ENCODE results near the gene PTPRQ.
"Not testable (repeated sequence)": the region's sequence is repeated elsewhere in the genome, so short reads cannot be mapped to it uniquely, and the experiment has no call there.

Gene PTPRQ

GRCh38 chr12:80472911-80473500 lies 29.0 kb downstream of the PTPRQ start:
- DNase-seq (ENCODE audit: low spot score), result peak; percentile 1

DNA sequence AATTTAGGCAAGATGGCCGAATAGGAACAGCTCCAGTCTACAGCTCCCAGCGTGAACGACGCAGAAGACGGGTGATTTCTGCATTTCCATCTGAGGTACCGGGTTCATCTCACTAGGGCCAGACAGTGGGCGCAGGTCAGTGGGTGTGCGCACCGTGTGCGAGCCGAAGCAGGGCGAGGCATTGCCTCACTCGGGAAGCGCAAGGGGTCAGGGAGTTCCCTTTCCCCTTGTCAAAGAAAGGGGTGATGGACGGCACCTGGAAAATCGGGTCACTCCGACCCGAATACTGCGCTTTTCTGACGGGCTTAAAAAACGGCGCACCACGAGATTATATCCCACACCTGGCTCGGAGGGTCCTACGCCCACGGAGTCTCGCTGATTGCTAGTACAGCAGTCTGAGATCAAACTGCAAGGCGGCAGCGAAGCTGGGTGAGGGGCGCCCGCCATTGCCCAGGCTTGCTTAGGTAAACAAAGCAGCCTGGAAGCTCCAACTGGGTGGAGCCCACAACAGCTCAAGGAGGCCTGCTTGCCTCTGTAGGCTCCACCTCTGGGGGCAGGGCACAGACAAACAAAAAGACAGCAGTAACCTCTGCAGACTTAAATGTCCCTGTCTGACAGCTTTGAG lies 33.6 kb downstream of the PTPRQ start:
- not testable (repeated sequence) for DNase-seq (ENCODE audit: low spot score)

- DNase-seq (ENCODE audit: low spot score), result no peak
Observed at GRCh38 chr12:80484746-80485145, 40.7 kb downstream of the PTPRQ start.

DNA sequence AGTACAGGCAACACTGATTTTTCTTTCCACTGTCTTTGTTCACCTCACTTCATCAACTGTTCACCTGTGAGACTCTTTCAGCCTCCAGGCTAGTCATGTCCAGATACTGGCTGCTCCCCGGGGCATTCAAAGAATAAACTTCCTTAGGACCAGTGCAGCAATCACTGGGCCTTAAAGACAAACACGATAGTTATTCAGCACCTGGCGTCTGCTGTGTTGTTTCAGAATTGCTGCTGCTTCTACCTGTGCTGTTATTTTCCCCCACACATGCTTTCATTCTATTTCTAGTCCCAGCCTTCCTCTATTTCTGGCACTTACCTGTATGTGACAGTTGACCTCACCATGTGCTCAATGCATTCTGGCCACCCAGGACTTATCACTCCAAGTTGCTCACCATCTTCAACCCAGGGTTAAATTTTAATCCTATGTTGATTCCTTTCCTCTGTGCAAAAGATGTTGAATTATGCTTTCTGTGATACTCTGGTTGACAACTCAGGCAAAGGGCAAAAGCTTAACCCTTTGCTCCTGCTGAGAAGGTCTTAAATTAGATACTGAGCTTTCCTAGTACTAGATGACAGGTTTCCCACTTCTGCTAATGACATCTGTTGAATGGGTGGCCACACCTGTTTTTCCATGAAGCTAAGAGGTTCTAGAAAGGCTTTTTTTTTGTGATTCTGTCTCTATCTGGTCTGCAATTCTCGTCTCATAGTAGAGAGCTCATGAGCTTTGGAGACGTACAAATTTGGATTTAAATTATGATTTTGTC lies 41.4 kb downstream of the PTPRQ start:
- DNase-seq (ENCODE audit: low spot score), result no peak

DNA sequence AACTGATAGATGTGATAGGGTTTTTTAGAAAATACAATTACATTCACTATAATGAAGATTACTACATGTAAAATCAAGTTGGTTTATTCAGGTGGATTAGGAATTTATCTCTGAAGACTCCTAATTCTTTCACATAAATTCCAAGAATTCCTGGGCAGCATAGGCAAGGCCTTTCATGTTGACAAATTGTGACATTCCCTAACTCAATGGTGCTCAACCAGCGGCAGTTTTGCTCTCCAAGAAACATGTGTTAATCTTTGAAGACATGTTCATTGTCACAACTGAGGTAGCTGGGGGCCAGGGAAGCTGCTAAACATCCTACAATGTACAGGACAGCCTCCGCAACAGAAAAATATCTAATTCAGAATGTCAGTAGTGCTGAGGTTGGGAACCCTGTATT lies 46.3 kb downstream of the PTPRQ start:
- no peak for DNase-seq (ENCODE audit: low spot score)

DNA sequence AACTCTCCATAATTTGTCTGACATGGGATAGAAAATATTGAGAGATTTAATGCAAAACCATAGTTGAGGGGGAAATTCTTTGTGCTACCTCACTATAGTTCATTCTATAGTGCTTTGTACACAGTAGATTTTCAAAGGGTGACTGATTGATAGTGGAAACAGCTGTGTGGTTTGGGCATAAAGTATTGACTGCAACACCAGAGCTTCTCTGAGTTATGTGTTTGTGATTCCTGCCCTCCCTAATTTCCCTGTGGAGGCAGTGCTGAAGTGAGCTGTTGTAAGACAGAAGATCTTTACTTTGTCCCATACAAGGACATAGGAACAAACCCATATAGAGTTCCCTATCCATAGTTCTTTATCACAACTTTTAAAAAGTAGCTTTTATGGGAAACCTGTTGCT lies 47.1 kb downstream of the PTPRQ start:
- DNase-seq (ENCODE audit: low spot score), result no peak

DNA sequence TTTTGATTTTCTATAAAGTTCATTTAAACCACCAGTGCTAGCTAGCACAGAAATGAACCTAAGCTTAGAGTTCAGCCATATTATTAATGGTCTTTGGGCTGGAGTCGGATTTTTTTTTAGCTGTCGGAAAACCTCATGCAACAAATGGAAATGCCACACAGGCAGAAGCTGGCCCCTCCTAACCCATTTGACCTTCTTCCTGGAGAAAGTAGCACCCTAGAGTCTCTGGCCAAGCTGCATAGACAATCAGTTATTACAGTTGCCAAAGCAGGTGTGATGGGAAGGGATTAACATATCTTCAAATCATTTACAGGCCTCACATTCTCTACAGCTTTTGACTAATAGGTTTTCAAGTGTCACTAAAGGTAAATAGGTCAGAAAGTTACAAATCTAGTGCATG lies 49.4 kb downstream of the PTPRQ start:
- no peak for DNase-seq (ENCODE audit: low spot score)

GRCh38 chr12:80494836-80495235 lies 50.8 kb downstream of the PTPRQ start:
- DNase-seq (ENCODE audit: low spot score), result no peak

GRCh38 chr12:80498059-80498728 lies 54.2 kb downstream of the PTPRQ start:
- no peak for DNase-seq (ENCODE audit: low spot score)

GRCh38 chr12:80504389-80505163 lies 60.5 kb downstream of the PTPRQ start:
- DNase-seq (ENCODE audit: low spot score), result no peak

DNA sequence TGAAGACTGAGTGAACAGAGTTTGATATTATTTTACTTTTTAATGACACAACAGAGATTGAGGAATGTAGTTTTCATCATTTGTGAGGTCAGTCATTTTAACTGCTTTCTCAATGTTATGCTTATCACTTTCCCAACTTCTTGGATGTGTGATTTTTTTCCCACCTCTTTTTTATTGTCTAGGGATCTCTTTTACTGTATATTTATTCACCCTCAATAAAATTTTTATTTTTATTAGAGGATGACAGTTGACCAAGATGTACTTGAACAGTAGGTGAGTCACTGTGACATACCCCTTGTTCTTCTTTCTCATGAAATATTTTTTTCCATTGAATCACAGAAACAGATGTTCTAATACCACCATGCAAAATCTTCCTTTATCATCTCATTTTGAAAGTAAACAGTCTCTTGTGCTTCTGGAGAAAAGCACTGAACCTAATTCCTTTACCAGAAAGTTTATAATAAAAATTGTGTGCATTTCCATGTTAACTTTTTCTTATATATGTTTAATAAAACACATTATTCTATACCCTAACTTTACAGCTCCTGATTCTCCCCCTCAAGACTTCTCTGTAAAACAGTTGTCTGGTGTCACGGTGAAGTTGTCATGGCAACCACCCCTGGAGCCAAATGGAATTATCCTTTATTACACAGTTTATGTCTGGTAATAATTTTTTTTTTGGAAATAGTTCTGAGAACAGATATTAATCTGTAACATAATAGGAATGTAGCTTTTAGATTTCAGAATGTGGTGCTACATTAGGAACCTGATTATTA lies 65.9 kb downstream of the PTPRQ start:
- no peak for DNase-seq (ENCODE audit: low spot score)

GRCh38 chr12:80512781-80513180 lies 68.7 kb downstream of the PTPRQ start:
- no peak for DNase-seq (ENCODE audit: low spot score)

GRCh38 chr12:80513211-80513610 lies 69.2 kb downstream of the PTPRQ start:
- DNase-seq (ENCODE audit: low spot score), result no peak

DNA sequence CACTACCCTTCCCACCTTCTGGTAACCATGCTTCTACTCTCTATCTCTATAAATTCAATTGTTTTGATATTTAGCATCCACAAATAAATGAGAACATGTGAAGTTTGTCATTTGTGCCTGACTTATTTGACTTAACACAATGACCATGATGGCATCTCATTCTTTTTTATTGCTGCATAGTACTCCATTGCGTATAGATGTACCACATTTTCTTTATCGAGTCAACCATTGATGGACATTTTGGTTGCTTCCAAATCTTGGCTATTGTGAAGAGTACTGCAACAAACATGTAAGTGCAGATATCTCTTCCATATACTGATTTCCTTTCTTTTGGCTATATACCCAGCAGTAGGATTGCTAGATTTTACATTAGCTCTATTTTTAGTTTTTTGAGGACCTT lies 73.6 kb downstream of the PTPRQ start:
- DNase-seq (ENCODE audit: low spot score), result no peak

DNA sequence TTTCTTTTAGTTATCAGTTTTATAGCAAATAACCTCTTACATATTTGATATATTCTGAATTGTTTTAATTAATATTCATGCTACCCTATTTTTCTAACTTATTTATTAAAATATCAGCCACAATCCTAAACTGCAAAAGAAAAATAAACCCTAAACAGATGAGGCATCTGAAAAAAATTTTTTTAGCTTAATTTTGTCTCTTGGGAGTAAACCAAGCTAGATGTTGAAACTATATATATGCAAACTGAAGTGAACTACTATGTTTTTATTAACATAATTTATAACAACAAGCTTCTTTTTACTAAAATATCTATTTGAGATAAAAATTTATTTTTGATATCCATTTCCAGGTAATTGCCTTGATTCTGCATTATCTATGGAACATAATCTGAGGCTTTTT lies 87.6 kb downstream of the PTPRQ start:
- no peak for DNase-seq (ENCODE audit: low spot score)

GRCh38 chr12:80539029-80539428 lies 95.0 kb downstream of the PTPRQ start:
- no peak for DNase-seq (ENCODE audit: low spot score)

DNA sequence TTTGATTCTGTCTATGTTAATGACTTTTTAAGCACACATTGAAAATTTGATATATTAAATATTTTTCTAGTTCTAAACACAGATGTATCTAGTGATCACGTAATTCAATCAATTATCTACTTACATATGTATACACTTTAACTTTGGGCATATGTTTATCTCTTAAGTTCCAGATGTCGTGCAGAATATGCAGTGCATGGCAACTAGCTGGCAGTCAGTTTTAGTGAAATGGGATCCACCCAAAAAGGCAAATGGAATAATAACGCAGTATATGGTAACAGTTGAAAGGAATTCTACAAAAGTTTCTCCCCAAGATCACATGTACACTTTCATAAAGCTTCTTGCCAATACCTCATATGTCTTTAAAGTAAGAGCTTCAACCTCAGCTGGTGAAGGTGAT lies 105.3 kb downstream of the PTPRQ start:
- DNase-seq (ENCODE audit: low spot score), result no peak

- no peak for DNase-seq (ENCODE audit: low spot score)
Observed at GRCh38 chr12:80551897-80552296, 107.9 kb downstream of the PTPRQ start.

DNA sequence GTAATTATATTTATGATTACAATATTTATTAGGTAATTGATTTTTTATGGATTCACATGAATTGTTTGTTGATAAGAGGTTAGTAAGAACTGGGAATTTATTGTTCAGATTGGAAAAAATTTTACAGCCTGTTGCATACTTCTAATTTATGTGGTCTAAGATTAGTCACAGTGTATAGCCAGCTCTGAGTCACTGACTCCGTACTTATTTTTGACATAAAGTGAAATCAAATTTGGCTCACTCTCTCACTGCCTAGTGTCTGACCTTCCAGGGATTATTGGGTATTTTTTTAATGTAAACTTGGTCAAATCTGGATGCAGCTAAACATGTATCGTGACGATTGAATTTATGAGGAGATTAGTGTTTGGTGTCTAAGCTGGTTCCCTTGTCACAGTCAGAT lies 109.3 kb downstream of the PTPRQ start:
- DNase-seq (ENCODE audit: low spot score), result no peak

DNA sequence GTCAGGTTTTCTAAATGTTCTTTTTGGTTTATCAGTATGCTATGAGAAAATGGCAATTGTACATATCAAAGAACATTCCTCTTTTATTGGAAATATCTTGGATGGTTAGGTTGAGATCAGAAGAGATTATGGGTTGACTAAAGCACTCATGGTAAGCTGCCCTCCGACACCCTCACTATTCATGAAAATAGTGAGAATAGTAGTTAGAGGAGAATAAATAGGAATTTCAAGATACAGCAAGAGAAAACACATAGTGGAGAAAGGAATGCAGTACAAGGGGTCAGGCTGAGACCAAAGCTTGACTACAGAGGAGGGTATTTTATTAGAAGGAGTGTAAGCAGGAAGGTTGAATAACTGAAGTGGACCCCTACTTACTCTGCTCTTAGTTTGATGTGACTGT lies 112.5 kb downstream of the PTPRQ start:
- no peak for DNase-seq (ENCODE audit: low spot score)

DNA sequence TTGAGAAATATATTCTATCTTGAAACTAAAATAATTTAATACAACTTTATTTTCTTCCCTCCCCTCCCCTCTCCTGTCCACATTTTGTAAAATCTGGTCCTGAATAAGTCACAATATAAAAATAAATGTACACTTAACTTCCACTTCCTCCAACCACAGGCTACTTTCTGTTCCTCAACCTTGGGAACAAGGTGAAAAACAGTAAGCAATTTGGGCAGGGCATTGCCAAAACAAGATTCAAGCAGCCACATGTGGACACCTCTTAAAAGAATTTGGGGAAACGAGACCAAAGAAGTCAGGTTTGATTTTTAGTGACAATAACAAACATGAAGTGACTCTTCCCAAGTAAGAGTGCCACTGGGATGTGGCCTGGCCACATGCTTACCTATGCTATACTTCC lies 115.7 kb downstream of the PTPRQ start:
- peak; percentile 10 for DNase-seq (ENCODE audit: low spot score)

Measured in germinal center (tissue), 1 donor.